GM03348 (cell line): ENCODE data around the gene SNAPC2.

Experiments
- DNase-seq: peaks from one replicate; pipeline ENCODE4 v3.0.0; 2012; ENCODE audit warnings: low spot score

SNAPC2 gene

DNA sequence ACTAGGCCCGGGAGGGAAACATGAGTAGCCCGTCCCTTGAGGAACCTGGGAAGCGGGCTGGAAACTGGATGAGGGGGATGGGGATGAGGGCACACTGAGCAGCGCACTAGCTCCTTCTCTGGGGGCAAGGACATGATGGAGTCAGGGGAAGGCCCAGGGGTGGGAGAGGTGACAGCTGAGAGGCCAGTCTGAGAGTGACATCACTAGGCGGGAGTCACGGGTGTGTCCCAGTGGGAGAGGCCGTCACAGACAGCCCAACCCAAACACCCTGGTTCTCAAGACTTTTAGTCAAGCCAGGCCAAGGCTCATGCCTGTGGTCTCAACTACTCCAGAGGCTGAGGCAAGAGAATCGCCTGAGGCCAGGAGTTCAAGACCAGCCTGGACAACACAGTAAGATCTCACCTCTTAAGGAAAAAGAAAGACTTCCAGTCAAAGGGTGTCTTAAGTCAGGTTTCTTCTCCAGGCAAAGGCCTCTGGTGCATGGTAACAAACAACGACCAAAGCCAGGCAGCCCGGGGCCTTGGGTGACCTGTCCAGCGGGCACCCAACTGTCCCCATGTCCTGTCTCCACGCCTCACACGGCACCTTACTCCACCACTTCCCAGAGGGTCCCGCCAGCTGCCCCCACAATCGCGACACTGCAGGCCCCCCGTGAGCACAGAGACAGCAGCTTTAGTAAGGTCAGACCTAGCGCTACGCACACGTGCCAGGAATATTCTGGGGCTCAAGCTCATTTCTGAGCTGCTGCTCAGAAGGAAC, 48.8 kb downstream of the SNAPC2 start:
- no peak for DNase-seq

DNA sequence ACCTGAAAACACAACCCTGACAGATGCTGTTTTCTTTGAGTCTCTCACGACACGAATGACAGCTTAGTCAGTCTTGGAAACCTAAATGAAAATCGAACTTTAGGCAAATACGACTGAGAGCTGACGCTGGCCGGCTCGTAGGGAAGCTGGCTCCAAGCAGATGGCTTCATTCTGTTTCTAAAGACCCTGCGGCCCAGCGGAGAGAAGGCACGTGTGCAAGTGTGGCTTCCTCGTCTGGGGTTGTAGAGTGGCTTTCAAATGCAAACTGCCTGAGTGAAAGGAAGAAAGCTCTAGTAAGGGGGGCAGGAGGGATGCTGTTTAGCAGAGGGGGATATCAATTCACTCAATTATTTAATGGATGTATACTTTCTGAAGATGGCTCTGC, 49.4 kb downstream of the SNAPC2 start:
- DNase-seq = no peak

DNA sequence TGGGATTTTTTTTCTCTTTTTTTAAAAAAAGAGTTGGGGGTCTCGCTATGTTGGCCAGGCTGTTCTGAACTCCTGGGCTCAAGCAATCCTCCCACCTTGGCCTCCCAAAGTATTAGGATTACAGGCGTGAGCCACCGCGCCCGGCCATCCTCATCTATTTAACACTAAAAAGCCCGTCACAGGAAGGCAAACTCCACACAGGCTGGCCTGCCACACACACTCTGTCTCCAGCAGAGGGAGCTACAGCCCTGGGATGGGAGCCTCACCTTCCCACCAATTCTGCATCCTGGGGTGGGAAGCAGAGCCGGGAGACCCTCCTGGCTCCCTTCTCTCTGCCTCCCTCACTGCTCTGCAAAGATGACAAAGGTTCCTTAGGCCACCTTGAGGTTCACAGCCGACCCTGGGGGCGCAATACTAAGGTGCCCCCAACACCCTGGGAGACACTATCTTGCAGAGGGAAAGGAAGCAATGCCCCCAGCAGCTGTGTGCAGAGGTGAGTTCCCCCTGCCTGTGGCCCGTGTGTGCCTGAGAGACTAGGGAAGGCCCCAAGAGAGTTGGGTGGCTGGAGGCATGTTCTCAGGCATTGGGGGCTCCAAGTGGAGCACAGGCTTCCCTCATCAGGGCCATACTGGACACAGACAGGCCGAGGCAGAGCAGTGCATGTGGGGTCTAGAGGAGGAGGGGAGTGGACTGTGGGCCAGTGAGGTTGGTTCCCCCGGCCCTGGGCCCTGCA, 50.7 kb downstream of the SNAPC2 start:
- peak; percentile 69 for DNase-seq

DNA sequence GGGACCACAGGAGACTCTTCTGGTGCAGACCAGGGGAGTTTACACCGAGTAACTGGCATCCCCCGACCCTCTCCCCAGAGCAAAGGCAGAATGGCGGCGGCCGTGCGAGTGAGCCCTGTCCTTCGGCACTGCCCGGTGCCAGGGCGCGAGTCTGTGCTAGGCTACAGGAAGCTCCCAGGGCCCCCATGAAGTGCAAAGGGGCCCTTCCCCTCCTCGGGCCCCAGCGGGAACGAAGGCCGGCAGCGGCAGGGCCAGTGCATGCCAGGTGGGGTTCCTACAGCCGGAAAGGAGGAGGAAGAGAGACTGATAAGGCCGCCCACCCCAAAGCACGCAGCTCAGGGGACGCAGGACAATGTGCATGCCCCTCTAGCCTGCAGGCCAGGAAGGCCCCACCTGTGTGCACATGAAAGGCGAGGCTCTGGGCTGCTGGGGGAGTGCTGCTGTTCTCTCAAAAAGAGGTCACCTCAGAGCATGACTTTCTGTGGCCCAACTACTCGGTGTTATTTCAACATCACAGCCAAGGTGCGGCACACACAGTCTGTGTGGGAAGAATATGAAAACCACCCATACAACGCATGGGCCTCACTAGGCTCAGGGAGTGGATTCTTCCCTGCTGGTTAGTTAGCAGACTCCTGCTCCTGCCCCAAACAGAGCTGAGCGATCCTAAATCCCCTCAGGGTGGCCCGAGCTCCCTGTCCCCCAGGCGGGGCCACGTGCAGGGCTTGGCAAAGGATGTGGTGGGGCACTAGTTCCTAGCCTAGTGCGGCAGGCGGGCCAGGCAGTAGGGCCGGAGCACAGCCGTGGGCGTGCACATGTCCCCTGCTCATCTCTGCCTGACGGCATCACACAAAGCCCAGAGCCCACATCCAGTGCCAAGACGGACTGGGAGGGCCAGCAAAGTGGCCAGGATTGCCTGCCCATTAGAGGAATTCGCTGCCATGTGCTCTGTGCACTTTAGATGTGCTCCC, 51.7 kb downstream of the SNAPC2 start:
- DNase-seq = no peak
